Esophagus muscularis mucosa (tissue), 4 donors: ENCODE data around the gene NACAD. TPM values are rescaled to one million over a fixed set of nuclear protein-coding genes. Genes with fewer than 3 reads are reported as not detected.

Experiments used
- DNase-seq: peaks from one replicate; pipeline ENCODE4 v3.0.0-alpha.2; 2017; ENCODE audit errors: extremely low spot score
- H3K27ac ChIP-seq, 4 donors: fragments of 200-600 bp; sonication (generic); replicated peaks in 1 of 4; 1 replicate in 3 of 4; 2 replicates in 1 of 4; pipeline ENCODE4 v1.5.1; 2016 to 2019; ENCODE audit warnings: mild to moderate bottlenecking in 1 of 4
- H3K27me3 ChIP-seq, 4 donors: fragments of 200-600 bp; sonication (generic); one replicate each; pipeline versions ENCODE4 v1.5.1 to v1.6.0; 2016 to 2019
- H3K36me3 ChIP-seq, 4 donors: fragments of 200-600 bp; sonication (generic); one replicate each; pipeline ENCODE4 v1.5.1; 2016 to 2019
- H3K4me1 ChIP-seq, 4 donors: fragments of 200-600 bp; sonication (generic); one replicate each; pipeline ENCODE4 v1.5.1; 2016 to 2019
- H3K4me3 ChIP-seq, 4 donors: fragments of 200-600 bp; sonication (generic); 1 replicate in 2 of 4; 2 replicates in 2 of 4; pipeline ENCODE4 v1.5.1; 2016 to 2019; ENCODE audit warnings: mild to moderate bottlenecking in 4 of 4, moderate library complexity in 1 of 4
- H3K9me3 ChIP-seq, 4 donors: fragments of 200-600 bp; sonication (generic); 1 replicate in 3 of 4; 2 replicates in 1 of 4; pipeline ENCODE4 v1.5.1; 2016 to 2019
- CTCF ChIP-seq, 3 experiments: fragments of 200-600 bp in 2 of 3; fragments of 450-650 bp in 1 of 3; sonication (generic) in 2 of 3; IDR thresholded peaks; one replicate each; pipeline ENCODE4 v1.5.1; 2017 to 2019; ENCODE audit warnings: antibody characterized with exemption in 3 of 3, mild to moderate bottlenecking in 2 of 3, moderate library complexity in 1 of 3
- EP300 ChIP-seq: sonication (generic); formaldehyde crosslinking; IDR thresholded peaks from one replicate; pipeline ENCODE4 v1.6.1; 2017; ENCODE audit warnings: antibody characterized with exemption
- POLR2A ChIP-seq: fragments of 450-650 bp; IDR thresholded peaks from one replicate; pipeline ENCODE4 v1.6.1; 2017; ENCODE audit warnings: antibody characterized with exemption, moderate library complexity, mild to moderate bottlenecking, low read depth
- POLR2AphosphoS5 ChIP-seq, 2 donors: sonication (generic); formaldehyde crosslinking; IDR thresholded peaks; one replicate each; pipeline ENCODE4 v1.6.1; 2017; ENCODE audit warnings: antibody characterized with exemption in 2 of 2
- WGBS: methylation state at CpG from one replicate; pipeline ENCODE4 v1.1.5; 2018; 5-methylcytosine and 5-hydroxymethylcytosine counted together
- intact Hi-C: fragments of 100-400 bp; cut with DNase I; formaldehyde crosslinking; loops from one replicate; pipeline ENCODE4 v1.15.1; 2023
- total RNA-seq, 4 donors: library from RNA; depleted of rRNA; stranded (reverse); fragments of >200 nt; gene quantifications; one replicate each; pipeline versions ENCODE4 v1.1.0 to v1.2.1, GENCODE V29; 2016

Gene NACAD
- total RNA-seq, 4 donors from 2014 or later, result 7.3 to 15.5 (median 10.8) TPM

GRCh38 chr7:45129181-45129800 is 40.5 kb upstream of the NACAD start:
- DNase-seq, result no peak
- no peaks in the 10 kb centered on the region for H3K36me3 ChIP-seq
- no peak overlapping the region for H3K27ac ChIP-seq
- no peaks in the 10 kb centered on the region for H3K9me3 ChIP-seq
- H3K4me1 ChIP-seq, result no peaks in the 10 kb centered on the region
- H3K27me3 ChIP-seq, result no peaks in the 10 kb centered on the region
- WGBS, result 73% methylated on average over 14 of the region's 15 CpGs
- intact Hi-C loops, result loop anchor here (10.0 kb wide), 1 partner anchor 254 kb away; no protein-coding TSS in a partner anchor
- TF ChIP-seq EP300 (no peak), CTCF (IDR thresholded peaks at IDR 0.05) (no peak), POLR2AphosphoS5 (IDR thresholded peaks at IDR 0.05) (no peak), POLR2A (no peak)
- no peak overlapping the region for H3K4me3 ChIP-seq

GRCh38 chr7:45126920-45127319 is 38.2 kb upstream of the NACAD start:
- H3K4me1 ChIP-seq, result no peaks in the 10 kb centered on the region
- H3K27ac ChIP-seq, result no peak overlapping the region
- H3K9me3 ChIP-seq, result no peaks in the 10 kb centered on the region
- H3K36me3 ChIP-seq, result no peaks in the 10 kb centered on the region
- DNase-seq, result no peak
- WGBS, result 83% methylated on average over 6 of the region's 6 CpGs
- no peaks in the 10 kb centered on the region for H3K27me3 ChIP-seq
- no peak overlapping the region for H3K4me3 ChIP-seq
- intact Hi-C loops, result loop anchor here (10.0 kb wide), 1 partner anchor 252 kb away; no protein-coding TSS in a partner anchor
- TF ChIP-seq POLR2AphosphoS5 (IDR thresholded peaks at IDR 0.05), result no peak
- TF ChIP-seq EP300, result no peak
- no peak for TF ChIP-seq POLR2A
- no peak for TF ChIP-seq CTCF (IDR thresholded peaks at IDR 0.05)

GRCh38 chr7:45126201-45126600 is 37.4 kb upstream of the NACAD start:
- Histone ChIP-seq H3K27me3 (no peaks in the 10 kb centered on the region), H3K9me3 (no peaks in the 10 kb centered on the region), H3K36me3 (no peaks in the 10 kb centered on the region), H3K4me1 (no peaks in the 10 kb centered on the region), H3K27ac (no peak overlapping the region), H3K4me3 (no peak overlapping the region)
- 88% methylated on average over 6 of the region's 6 CpGs for WGBS
- DNase-seq, result no peak
- intact Hi-C loops, result loop anchor here (10.0 kb wide), 1 partner anchor 251 kb away; no protein-coding TSS in a partner anchor
- TF ChIP-seq POLR2A (no peak), CTCF (IDR thresholded peaks at IDR 0.05) (no peak), EP300 (no peak), POLR2AphosphoS5 (IDR thresholded peaks at IDR 0.05) (no peak)

- no peak for TF ChIP-seq POLR2A
- no peak for TF ChIP-seq CTCF (IDR thresholded peaks at IDR 0.05)
- TF ChIP-seq POLR2AphosphoS5 (IDR thresholded peaks at IDR 0.05), result no peak
- TF ChIP-seq EP300, result no peak
- DNase-seq, result no peak
- H3K27me3 ChIP-seq, result no peaks in the 10 kb centered on the region
- H3K36me3 ChIP-seq, result no peaks in the 10 kb centered on the region
- no peak overlapping the region for H3K27ac ChIP-seq
- intact Hi-C loops, result loop anchor here (10.0 kb wide), 1 partner anchor 251 kb away; no protein-coding TSS in a partner anchor
- WGBS, result 92% methylated on average over 11 of the region's 11 CpGs
- H3K9me3 ChIP-seq, result no peaks in the 10 kb centered on the region
- no peaks in the 10 kb centered on the region for H3K4me1 ChIP-seq
- H3K4me3 ChIP-seq, result no peak overlapping the region
Measured at GRCh38 chr7:45125193-45125904, 36.6 kb upstream of the NACAD start.
